Neural progenitor cell (in vitro differentiated cells): ENCODE measurements around the gene PPP2R2B. TPM values are rescaled to one million over a fixed set of nuclear protein-coding genes. Genes with fewer than 3 reads are reported as not detected.

Source experiments
- DNase-seq: peaks from one replicate; pipeline ENCODE4 v3.0.0-alpha.2; 2016; ENCODE audit warnings: low spot score
- H2AFZ ChIP-seq: fragments of 200-600 bp; sonication (generic); replicated peaks from 2 replicates; pipeline ENCODE4 v1.6.1; 2016; ENCODE audit warnings: antibody characterized with exemption
- H3F3A ChIP-seq: fragments of 200-600 bp; sonication (generic); 2 replicates; pipeline ENCODE4 v1.6.1; 2016; ENCODE audit warnings: antibody characterized with exemption, low read depth
- H3K27ac ChIP-seq: fragments of 200-600 bp; sonication (generic); 2 replicates; pipeline ENCODE4 v1.5.1; 2016; ENCODE audit warnings: mild to moderate bottlenecking
- H3K27me3 ChIP-seq: fragments of 200-600 bp; sonication (generic); 2 replicates; pipeline ENCODE4 v1.6.1; 2016; ENCODE audit warnings: mild to moderate bottlenecking, moderate library complexity
- H3K36me3 ChIP-seq: fragments of 200-600 bp; sonication (generic); 2 replicates; pipeline ENCODE4 v1.5.1; 2016
- H3K4me1 ChIP-seq: fragments of 200-600 bp; sonication (generic); 2 replicates; pipeline ENCODE4 v1.6.1; 2016; ENCODE audit warnings: mixed run types
- H3K4me2 ChIP-seq: fragments of 200-600 bp; sonication (generic); 2 replicates; pipeline ENCODE4 v1.6.1; 2016
- H3K4me3 ChIP-seq: fragments of 200-600 bp; sonication (generic); 2 replicates; pipeline ENCODE4 v1.5.1; 2016
- H3K79me2 ChIP-seq: fragments of 200-600 bp; sonication (generic); 2 replicates; pipeline ENCODE4 v1.6.1; 2016; ENCODE audit warnings: low read depth
- H3K9ac ChIP-seq: fragments of 200-600 bp; sonication (generic); 2 replicates; pipeline ENCODE4 v1.6.1; 2016
- H3K9me3 ChIP-seq: fragments of 200-600 bp; sonication (generic); 2 replicates; pipeline ENCODE4 v1.5.1; 2016; ENCODE audit warnings: low read depth
- H4K20me1 ChIP-seq: fragments of 200-600 bp; sonication (generic); 2 replicates; pipeline ENCODE4 v1.6.1; 2016; ENCODE audit warnings: low read depth
- H3K27ac Mint-ChIP-seq: 3 replicates; pipeline ENCODE4 v1.8.0; 2021; ENCODE audit warnings: mixed read lengths
- H3K27me3 Mint-ChIP-seq: 2 replicates; pipeline ENCODE4 v1.8.0; 2022; ENCODE audit warnings: low read depth, mild to moderate bottlenecking, inconsistent platforms, moderate library complexity, mixed read lengths; ENCODE audit not compliant: insufficient read depth
- H3K36me3 Mint-ChIP-seq: 3 replicates; pipeline ENCODE4 v1.8.0; 2021; ENCODE audit warnings: mixed read lengths
- H3K4me1 Mint-ChIP-seq: 3 replicates; pipeline ENCODE4 v1.8.0; 2021; ENCODE audit warnings: mixed read lengths
- H3K4me3 Mint-ChIP-seq: 3 replicates; pipeline ENCODE4 v1.8.0; 2021; ENCODE audit warnings: mild to moderate bottlenecking, moderate library complexity, mixed read lengths
- H3K9me3 Mint-ChIP-seq: 3 replicates; pipeline ENCODE4 v1.8.0; 2020; ENCODE audit warnings: mixed read lengths
- EZH2 ChIP-seq: fragments of 200-600 bp; sonication (generic); IDR thresholded peaks from 2 replicates; pipeline ENCODE4 v1.6.1; 2017; ENCODE audit warnings: antibody characterized with exemption, mild to moderate bottlenecking, moderate library complexity
- EZH2phosphoT487 ChIP-seq: fragments of 200-600 bp; sonication (generic); IDR thresholded peaks from 2 replicates; pipeline ENCODE4 v1.6.1; 2017; ENCODE audit warnings: antibody characterized with exemption
- total RNA-seq: library from RNA; depleted of rRNA; stranded (reverse); fragments of >200 nt; gene quantifications from 2 replicates; pipeline ENCODE4 v1.2.3, GENCODE V29; 2015; ENCODE audit warnings: low replicate concordance
- TF ChIP-seq, protein P1 (sequence below): fragments of 200-600 bp; sonication (generic); IDR thresholded peaks from 2 replicates; pipeline ENCODE4 v1.5.1; 2017; ENCODE audit warnings: antibody characterized with exemption, mild to moderate bottlenecking

The PPP2R2B gene
- total RNA-seq, 1 donor from 2014 or later, result 26.6 TPM

DNA sequence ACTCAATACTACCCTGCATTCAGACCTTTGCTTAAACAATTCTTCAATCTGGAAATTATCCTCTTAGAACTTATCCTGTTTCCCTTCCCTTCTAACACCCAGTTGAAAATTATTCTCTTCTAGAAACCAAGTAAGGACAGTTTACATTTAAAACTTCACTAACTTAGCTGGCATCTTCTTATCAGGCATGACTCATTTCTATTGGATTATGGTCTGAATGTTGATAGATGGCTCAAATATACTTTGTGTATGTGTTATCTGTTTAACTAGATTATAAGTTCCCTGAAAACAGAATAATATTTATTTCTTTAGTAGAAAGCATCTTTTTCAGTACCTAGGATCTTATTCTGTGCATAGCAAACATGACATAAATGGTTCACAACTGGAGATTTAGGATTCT is 161.9 kb downstream of the PPP2R2B start:
- H3K9me3 Mint-ChIP-seq, result no peaks in the 10 kb centered on the region
- H3K4me3 ChIP-seq, result no peak overlapping the region
- TF ChIP-seq EZH2 (no peak), EZH2phosphoT487 (no peak)
- TF ChIP-seq, protein P1, sequence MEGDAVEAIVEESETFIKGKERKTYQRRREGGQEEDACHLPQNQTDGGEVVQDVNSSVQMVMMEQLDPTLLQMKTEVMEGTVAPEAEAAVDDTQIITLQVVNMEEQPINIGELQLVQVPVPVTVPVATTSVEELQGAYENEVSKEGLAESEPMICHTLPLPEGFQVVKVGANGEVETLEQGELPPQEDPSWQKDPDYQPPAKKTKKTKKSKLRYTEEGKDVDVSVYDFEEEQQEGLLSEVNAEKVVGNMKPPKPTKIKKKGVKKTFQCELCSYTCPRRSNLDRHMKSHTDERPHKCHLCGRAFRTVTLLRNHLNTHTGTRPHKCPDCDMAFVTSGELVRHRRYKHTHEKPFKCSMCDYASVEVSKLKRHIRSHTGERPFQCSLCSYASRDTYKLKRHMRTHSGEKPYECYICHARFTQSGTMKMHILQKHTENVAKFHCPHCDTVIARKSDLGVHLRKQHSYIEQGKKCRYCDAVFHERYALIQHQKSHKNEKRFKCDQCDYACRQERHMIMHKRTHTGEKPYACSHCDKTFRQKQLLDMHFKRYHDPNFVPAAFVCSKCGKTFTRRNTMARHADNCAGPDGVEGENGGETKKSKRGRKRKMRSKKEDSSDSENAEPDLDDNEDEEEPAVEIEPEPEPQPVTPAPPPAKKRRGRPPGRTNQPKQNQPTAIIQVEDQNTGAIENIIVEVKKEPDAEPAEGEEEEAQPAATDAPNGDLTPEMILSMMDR, result no peak
- H3K4me2 ChIP-seq, result no peak overlapping the region
- H3K27me3 Mint-ChIP-seq, result peaks cover 7% of the 10 kb centered on the region
- no peaks in the 10 kb centered on the region for H3F3A ChIP-seq
- H3K27ac Mint-ChIP-seq, result no peak overlapping the region
- no peaks in the 10 kb centered on the region for H3K79me2 ChIP-seq
- H3K4me1 ChIP-seq, result peaks cover 7% of the 10 kb centered on the region
- no peak overlapping the region for H3K4me3 Mint-ChIP-seq
- DNase-seq, result no peak
- no peaks in the 10 kb centered on the region for H3K9me3 ChIP-seq
- peaks cover 3% of the 10 kb centered on the region for H3K4me1 Mint-ChIP-seq
- no peak overlapping the region for H2AFZ ChIP-seq
- H3K36me3 Mint-ChIP-seq, result no peaks in the 10 kb centered on the region
- H3K27ac ChIP-seq, result no peak overlapping the region
- H3K27me3 ChIP-seq, result no peaks in the 10 kb centered on the region
- H3K9ac ChIP-seq, result no peak overlapping the region
- H4K20me1 ChIP-seq, result peaks cover 4% of the 10 kb centered on the region
- H3K36me3 ChIP-seq, result no peaks in the 10 kb centered on the region

GRCh38 chr5:146710348-146710747 is 168.2 kb downstream of the PPP2R2B start:
- Mint-ChIP-seq H3K27ac (no peak overlapping the region), H3K4me3 (no peak overlapping the region), H3K9me3 (no peaks in the 10 kb centered on the region), H3K36me3 (peaks cover 4% of the 10 kb centered on the region), H3K27me3 (peaks cover 4% of the 10 kb centered on the region), H3K4me1 (no peaks in the 10 kb centered on the region)
- Histone ChIP-seq H3K79me2 (no peaks in the 10 kb centered on the region), H2AFZ (no peak overlapping the region), H3K4me3 (no peak overlapping the region), H3K27me3 (no peaks in the 10 kb centered on the region), H4K20me1 (no peaks in the 10 kb centered on the region), H3K9ac (no peak overlapping the region), H3F3A (no peaks in the 10 kb centered on the region), H3K9me3 (no peaks in the 10 kb centered on the region), H3K27ac (no peak overlapping the region), H3K4me1 (no peaks in the 10 kb centered on the region), H3K36me3 (no peaks in the 10 kb centered on the region), H3K4me2 (no peak overlapping the region)
- TF ChIP-seq EZH2 (no peak), EZH2phosphoT487 (no peak)
- TF ChIP-seq, protein P1, result no peak
- no peak for DNase-seq

DNA sequence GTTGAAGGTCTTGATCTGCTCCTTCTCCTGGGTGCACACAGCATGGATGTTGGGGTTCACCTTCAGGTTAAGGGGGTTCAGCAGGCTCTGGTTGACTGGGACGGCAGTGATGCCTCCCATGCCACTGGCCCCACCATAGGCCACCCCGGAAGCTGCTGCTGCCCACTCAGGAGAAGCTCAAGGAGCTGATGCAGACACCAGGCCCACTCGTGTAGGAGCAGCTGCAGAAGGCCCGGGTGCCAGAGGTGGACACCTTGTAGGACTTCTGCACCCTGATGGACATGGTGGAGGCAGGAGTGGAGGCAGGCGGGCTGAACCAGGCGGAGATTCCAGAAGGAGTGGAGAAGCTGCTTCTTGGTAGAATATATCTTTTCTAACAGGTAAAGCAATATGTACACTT is 171.2 kb downstream of the PPP2R2B start:
- Histone ChIP-seq H3K4me1 (peaks cover 6% of the 10 kb centered on the region), H3K4me3 (no peak overlapping the region), H3K79me2 (no peaks in the 10 kb centered on the region), H2AFZ (no peak overlapping the region), H3K27ac (no peak overlapping the region), H3K9ac (no peak overlapping the region), H3K9me3 (no peaks in the 10 kb centered on the region), H3K36me3 (no peaks in the 10 kb centered on the region), H3K4me2 (no peak overlapping the region), H4K20me1 (no peaks in the 10 kb centered on the region), H3F3A (no peaks in the 10 kb centered on the region), H3K27me3 (no peaks in the 10 kb centered on the region)
- Mint-ChIP-seq H3K27me3 (peaks cover 4% of the 10 kb centered on the region), H3K4me1 (no peaks in the 10 kb centered on the region), H3K36me3 (peaks cover 4% of the 10 kb centered on the region), H3K27ac (no peak overlapping the region), H3K9me3 (no peaks in the 10 kb centered on the region), H3K4me3 (no peak overlapping the region)
- no peak for DNase-seq
- TF ChIP-seq EZH2phosphoT487, result no peak
- TF ChIP-seq, protein P1, result no peak
- no peak for TF ChIP-seq EZH2
